Type B pancreatic cell (in vitro differentiated cells): ENCODE results near the gene SRSF12. TPM values are rescaled to one million over a fixed set of nuclear protein-coding genes. Genes with fewer than 3 reads are reported as not detected.
A peak's percentile ranks its signal among the peaks of the same experiment; 100 is the strongest.

Experiments used
- DNase-seq: peaks from one replicate; pipeline ENCODE4 v3.0.0; 2021; ENCODE audit warnings: mixed read lengths; ENCODE audit not compliant: unreplicated experiment; ENCODE audit errors: extremely low spot score
- H3K27ac Mint-ChIP-seq: 2 replicates; pipeline ENCODE4 v1.8.0; 2021; ENCODE audit warnings: mild to moderate bottlenecking, mixed read lengths
- H3K27me3 Mint-ChIP-seq: 2 replicates; pipeline ENCODE4 v1.8.0; 2021; ENCODE audit warnings: mixed read lengths
- H3K36me3 Mint-ChIP-seq: 2 replicates; pipeline ENCODE4 v1.8.0; 2021; ENCODE audit warnings: mixed read lengths
- H3K4me1 Mint-ChIP-seq: one replicate; pipeline ENCODE4 v1.8.0; 2021; ENCODE audit warnings: mixed read lengths; ENCODE audit not compliant: unreplicated experiment
- H3K4me3 Mint-ChIP-seq: 2 replicates; pipeline ENCODE4 v1.8.0; 2021; ENCODE audit warnings: mild to moderate bottlenecking, mixed read lengths
- H3K9me3 Mint-ChIP-seq: 2 replicates; pipeline ENCODE4 v1.8.0; 2021; ENCODE audit warnings: mixed read lengths
- total RNA-seq: library from RNA; stranded (reverse); gene quantifications from 2 replicates; pipeline ENCODE4 v1.2.1, GENCODE V29; 2021; ENCODE audit warnings: low replicate concordance
- TF ChIP-seq, protein P1 (sequence below): fragments of 200-600 bp; sonication (generic); conservative IDR thresholded peaks from 2 replicates; pipeline ENCODE4 v1.5.0; 2021; ENCODE audit warnings: antibody characterized with exemption, mild to moderate bottlenecking

SRSF12 gene
- total RNA-seq, 1 donor from 2014 or later = 10.5 TPM

DNA sequence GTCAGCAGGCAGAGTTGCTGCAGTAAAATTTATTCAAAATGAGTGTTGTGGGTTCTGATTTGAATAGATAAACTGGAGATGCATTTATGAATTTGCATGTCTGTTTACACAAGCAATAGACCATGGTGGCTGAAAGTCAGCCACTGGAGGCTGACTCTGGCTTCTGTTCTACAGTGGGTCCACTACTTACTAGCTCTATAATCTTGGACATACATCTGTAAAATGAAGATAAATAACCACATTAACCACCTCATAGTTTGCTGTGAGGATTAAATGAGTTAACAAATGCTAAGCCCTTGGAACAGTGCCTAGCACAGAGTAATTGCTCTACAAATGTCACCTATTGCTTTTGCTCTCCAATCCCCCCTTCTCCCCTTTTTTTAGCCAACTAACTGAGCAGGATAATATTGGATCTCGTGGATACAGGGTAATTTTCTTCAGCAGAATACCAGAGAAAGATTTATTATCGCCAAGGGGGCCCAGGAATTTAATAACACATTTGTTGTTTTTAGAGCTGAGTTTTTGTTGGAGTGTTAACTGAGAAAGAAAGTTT, 26.6 kb upstream of the SRSF12 start:
- Mint-ChIP-seq H3K9me3 (peaks cover 3% of the 10 kb centered on the region), H3K36me3 (peaks cover 7% of the 10 kb centered on the region), H3K4me1 (peaks cover 30% of the 10 kb centered on the region), H3K4me3 (peak overlapping the region; percentile 60), H3K27ac (no peak overlapping the region), H3K27me3 (no peaks in the 10 kb centered on the region)
- TF ChIP-seq, protein P1, sequence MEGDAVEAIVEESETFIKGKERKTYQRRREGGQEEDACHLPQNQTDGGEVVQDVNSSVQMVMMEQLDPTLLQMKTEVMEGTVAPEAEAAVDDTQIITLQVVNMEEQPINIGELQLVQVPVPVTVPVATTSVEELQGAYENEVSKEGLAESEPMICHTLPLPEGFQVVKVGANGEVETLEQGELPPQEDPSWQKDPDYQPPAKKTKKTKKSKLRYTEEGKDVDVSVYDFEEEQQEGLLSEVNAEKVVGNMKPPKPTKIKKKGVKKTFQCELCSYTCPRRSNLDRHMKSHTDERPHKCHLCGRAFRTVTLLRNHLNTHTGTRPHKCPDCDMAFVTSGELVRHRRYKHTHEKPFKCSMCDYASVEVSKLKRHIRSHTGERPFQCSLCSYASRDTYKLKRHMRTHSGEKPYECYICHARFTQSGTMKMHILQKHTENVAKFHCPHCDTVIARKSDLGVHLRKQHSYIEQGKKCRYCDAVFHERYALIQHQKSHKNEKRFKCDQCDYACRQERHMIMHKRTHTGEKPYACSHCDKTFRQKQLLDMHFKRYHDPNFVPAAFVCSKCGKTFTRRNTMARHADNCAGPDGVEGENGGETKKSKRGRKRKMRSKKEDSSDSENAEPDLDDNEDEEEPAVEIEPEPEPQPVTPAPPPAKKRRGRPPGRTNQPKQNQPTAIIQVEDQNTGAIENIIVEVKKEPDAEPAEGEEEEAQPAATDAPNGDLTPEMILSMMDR = no peak
- DNase-seq = no peak

DNA sequence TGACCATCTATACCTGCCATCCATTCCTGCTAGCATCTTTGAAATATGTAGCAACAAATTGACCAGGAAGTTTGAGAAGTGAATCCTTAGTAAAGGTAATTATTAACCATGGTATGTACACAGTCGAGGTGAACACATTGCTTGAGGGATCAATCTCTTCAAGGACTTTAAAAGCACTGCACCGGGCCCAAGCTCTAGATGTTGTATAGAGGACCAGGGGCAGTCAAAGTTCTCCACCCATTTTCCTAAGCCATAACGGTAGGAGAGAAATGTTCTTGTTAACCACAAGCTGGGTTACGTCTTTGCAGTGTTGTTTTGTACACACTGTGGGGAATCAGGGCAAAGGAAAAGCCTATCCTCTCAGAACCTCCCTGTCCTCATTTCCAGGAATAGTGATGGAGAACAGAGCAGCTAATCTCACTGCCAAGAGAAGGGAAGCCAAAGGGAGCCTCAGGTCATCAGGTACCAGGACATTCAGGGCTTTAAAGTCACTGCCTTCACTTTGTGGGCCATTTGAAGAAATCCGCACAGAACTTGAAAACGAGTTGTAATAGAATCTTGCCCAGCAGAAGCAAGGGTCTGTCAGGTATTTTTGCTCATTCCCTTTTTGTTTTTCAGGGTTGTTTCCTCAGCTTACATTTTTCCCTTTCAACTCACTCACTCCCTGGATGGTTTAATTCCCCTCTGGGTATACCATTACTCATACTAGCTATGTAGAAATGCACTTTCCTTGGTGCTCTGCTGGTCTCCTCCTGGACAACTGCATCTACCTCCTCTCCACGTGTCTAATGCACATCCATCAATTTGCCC, 22.7 kb upstream of the SRSF12 start:
- Mint-ChIP-seq H3K4me1 (peaks cover 18% of the 10 kb centered on the region), H3K4me3 (no peak overlapping the region), H3K27ac (no peak overlapping the region), H3K9me3 (no peaks in the 10 kb centered on the region), H3K27me3 (no peaks in the 10 kb centered on the region), H3K36me3 (no peaks in the 10 kb centered on the region)
- TF ChIP-seq, protein P1 = no peak
- DNase-seq = no peak

DNA sequence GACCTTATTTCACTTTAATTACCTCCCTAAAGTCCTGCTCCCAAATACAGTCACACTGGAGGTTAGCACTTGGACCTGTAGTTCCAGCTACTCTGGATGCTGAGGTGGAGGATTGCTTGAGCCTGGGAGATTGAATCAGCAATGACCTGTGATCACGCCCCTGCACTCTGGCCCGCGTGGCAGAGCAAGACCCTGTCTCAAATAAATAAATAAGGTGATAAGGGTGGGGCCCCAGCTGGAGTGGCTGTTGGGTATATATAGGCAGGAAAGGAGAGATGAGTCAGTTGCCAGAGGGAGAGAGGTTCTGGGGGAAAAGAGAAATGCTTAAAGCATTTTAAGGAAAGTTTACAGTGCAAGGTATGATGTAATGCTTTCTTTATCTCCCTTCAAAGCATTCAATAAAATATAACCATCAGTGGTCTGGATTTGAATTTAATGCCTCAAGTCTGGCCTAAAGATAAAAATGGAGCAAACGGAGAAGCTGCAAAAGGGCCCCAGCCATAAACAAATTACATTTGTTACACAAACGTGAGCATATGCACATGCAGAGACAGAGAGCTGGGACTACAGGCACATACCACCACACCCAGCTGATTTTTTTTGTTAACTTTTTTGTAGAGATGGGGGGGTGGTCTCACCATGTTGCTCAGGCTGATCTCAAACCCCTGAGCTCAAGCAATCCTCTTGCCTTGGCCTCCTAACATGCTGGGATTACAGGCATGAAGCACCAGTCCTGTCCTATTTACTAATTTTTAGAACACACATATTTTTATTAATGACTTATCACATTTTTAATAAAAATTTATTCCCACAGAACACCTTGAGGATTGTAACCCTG, 21.9 kb upstream of the SRSF12 start:
- no peak for DNase-seq
- Mint-ChIP-seq H3K27ac (no peak overlapping the region), H3K27me3 (no peaks in the 10 kb centered on the region), H3K4me3 (no peak overlapping the region), H3K36me3 (no peaks in the 10 kb centered on the region), H3K9me3 (no peaks in the 10 kb centered on the region), H3K4me1 (peaks cover 15% of the 10 kb centered on the region)
- TF ChIP-seq, protein P1 = no peak

DNA sequence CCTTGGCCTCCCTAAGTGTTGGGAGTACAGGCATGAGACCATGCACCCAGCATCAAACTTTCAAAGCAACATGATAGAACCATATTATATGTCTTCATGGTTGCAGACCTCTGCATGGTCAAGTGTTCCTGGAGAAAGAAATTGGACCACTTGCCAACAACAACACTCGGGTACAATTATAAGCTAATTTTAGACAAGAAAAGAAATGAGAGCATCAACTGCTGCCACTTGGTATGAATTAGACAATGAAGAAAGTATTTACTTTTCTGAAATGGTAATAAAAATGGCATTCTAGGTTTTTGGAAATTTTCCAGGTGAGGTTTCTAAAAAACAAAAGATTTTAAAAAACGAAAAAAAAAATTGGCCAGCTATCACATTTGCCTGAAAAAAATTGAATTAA, 20.3 kb upstream of the SRSF12 start:
- TF ChIP-seq, protein P1 = no peak
- Mint-ChIP-seq H3K4me3 (no peak overlapping the region), H3K9me3 (no peaks in the 10 kb centered on the region), H3K27ac (no peak overlapping the region), H3K36me3 (no peaks in the 10 kb centered on the region), H3K4me1 (peaks cover 10% of the 10 kb centered on the region), H3K27me3 (no peaks in the 10 kb centered on the region)
- no peak for DNase-seq

DNA sequence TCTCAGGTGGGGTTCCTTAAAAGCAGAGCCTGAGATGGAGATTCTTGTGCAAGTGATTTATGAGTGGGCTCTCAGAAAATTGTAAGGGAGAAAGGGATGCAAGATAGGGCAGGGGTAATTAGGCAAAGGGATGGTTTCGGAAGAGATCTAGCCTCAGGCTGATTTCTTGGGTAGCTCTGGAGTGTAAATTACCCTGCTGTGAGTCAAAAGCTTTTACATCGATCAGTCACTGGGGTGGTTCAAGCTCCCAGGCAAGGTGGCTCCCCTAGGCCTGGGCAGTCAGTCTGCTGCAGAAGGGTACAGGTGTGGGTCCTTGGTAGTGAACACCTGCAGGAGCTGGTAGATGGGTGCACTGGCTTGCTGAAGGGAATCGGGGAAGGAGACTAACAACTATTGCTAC, 16.9 kb upstream of the SRSF12 start:
- no peak for DNase-seq
- H3K36me3 Mint-ChIP-seq = no peaks in the 10 kb centered on the region
- TF ChIP-seq, protein P1 = no peak
- H3K9me3 Mint-ChIP-seq = no peaks in the 10 kb centered on the region
- no peak overlapping the region for H3K27ac Mint-ChIP-seq
- peaks cover 8% of the 10 kb centered on the region for H3K4me1 Mint-ChIP-seq
- no peaks in the 10 kb centered on the region for H3K27me3 Mint-ChIP-seq
- H3K4me3 Mint-ChIP-seq = no peak overlapping the region
